ENCODE data around the gene MYLK4.

The MYLK4 gene

DNA sequence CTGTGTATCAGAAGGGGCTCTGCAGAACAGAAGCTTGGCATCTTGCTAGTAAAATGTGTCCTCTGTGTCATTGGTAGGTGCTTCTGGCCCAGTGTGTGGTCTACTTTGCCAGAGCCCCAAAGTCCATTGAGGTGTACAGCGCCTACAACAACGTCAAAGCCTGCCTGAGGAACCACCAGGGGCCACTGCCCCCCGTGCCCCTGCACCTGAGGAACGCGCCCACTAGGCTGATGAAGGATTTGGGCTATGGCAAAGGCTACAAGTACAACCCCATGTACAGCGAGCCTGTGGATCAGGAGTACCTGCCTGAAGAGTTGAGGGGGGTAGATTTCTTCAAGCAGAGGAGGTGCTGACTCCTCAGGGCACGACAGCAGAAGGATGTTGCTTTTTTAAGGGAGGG is 34.2 kb upstream of the MYLK4 start:
- H3K4me3 ChIP-seq (ENCODE audit: low read length), result no peak overlapping the region
- no peak for TF ChIP-seq ZNF274 (IDR thresholded peaks at IDR 0.05; ENCODE audit: low read depth, low read length)

DNA sequence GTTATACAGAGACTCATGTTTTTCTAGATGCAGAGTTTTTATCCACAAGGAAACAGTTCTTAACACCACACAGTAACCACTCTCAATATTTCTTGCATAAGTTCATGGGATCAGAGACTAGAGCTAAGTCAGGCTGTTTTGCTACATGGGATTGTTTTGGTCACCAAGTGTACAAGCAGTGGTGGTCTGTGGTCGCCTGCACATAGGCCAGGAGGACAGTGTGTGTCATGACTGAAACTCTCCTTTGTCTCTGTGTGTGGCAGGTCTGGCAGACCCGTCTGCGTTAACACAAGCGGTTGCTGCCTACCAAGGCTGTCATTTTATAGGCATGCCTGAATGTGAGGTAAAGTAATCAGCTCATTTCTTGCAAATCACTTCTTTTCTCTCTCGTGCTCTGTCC is 33.3 kb upstream of the MYLK4 start:
- no peak for TF ChIP-seq ZNF274 (IDR thresholded peaks at IDR 0.05; ENCODE audit: low read depth, low read length)
- no peak overlapping the region for H3K4me3 ChIP-seq (ENCODE audit: low read length)

DNA sequence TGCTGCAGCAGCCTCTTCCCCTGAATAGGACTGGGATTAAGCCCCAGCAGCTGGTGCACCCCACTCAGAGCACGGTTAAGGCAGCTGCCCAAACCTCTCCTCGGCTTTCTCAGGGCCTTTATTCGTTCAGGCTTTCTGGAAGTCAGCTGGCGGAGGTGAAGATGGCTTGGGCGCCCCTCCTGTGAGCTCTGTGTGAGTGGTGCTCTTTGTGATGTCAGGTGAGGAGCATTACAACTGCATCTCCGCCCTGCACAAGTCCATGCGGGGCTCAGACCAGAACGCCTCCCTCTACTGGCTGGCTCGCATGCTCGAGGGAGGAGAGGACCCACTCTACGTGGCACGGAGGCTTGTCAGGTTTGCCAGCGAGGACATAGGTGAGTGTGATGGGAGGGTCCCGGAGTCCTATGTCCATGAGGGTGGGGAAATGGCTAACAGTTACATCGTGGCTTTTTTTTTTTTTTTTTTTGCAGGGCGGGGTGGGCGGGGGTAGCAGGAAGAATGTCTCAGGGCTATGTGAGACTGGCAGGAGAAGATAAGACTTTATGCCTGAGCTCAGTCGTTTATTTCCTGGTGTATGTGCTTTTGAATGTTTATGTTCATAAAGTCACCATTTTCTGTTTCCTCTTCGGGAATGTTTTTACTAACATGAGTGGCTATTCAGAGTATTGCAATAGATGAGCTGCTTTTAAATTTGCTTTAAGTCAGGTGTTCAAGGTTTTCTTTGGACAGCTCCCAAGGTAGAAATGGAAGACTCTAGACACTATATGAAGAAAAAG is 32.7 kb upstream of the MYLK4 start:
- TF ChIP-seq ZNF274 (IDR thresholded peaks at IDR 0.05; ENCODE audit: low read depth, low read length), result no peak
- H3K4me3 ChIP-seq (ENCODE audit: low read length), result no peak overlapping the region

- no peak for TF ChIP-seq ZNF274 (IDR thresholded peaks at IDR 0.05; ENCODE audit: low read depth, low read length)
- H3K4me3 ChIP-seq (ENCODE audit: low read length), result no peak overlapping the region
These were observed 32.1 kb upstream of the MYLK4 start for GRCh38 chr6:2782825-2783187.

- no peak for TF ChIP-seq ZNF274 (IDR thresholded peaks at IDR 0.05; ENCODE audit: low read depth, low read length)
- no peak overlapping the region for H3K4me3 ChIP-seq (ENCODE audit: low read length)
These were observed 31.6 kb upstream of the MYLK4 start for GRCh38 chr6:2782356-2782708.

GRCh38 chr6:2781685-2782355 is 31.1 kb upstream of the MYLK4 start:
- no peak overlapping the region for H3K4me3 ChIP-seq (ENCODE audit: low read length)
- TF ChIP-seq ZNF274 (IDR thresholded peaks at IDR 0.05; ENCODE audit: low read depth, low read length), result no peak

DNA sequence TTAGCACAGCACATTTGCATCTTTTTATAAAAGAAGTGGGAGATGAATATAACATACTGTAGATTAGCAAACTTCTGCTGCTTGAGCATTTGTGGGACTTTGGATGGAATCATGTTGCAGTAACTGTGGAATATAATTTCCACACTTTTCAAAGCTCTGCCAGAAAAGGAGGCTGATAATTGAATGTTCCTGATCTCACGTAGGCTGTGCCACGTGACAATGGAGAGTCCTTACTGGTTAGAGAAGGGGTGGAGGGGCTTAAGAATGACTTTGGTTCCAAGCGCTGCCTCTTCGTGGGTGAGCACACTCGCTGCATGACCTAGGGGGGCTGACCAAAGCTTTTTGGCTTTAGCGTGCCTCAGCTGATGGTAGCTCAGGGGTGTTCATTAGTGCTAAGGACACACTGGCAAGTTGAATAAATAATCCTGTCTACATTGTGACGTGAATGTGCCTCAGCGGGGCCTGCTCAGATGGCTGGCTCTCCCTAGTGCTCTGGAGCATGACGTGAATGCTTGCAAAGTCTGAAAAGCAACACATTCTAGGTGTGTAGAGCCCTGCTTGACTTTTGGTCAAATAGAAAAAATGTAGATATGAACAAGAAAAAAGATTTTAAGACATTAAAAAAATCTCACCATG is 29.5 kb upstream of the MYLK4 start:
- no peak overlapping the region for H3K4me3 ChIP-seq (ENCODE audit: low read length)
- TF ChIP-seq ZNF274 (IDR thresholded peaks at IDR 0.05; ENCODE audit: low read depth, low read length), result no peak

DNA sequence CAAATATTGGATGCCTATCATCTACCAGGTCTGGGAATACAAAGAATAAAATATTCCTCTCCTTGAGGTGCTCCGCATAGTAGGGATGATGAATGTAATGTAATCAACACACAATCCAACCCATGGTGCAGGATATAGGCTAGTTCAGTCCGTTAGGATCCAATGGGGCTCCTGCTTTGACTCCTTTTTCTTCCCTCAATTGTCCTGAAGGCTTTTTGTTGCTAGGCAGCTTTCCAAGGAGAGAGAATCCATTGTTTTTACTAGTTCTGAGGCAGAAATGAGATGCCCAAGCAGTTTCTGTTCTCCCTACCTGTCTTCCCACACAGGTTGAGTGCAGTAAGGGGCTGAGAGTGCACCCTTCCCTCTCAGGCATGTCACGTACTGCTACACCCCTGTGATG is 26.5 kb upstream of the MYLK4 start:
- no peak for TF ChIP-seq ZNF274 (IDR thresholded peaks at IDR 0.05; ENCODE audit: low read depth, low read length)
- no peak overlapping the region for H3K4me3 ChIP-seq (ENCODE audit: low read length)

DNA sequence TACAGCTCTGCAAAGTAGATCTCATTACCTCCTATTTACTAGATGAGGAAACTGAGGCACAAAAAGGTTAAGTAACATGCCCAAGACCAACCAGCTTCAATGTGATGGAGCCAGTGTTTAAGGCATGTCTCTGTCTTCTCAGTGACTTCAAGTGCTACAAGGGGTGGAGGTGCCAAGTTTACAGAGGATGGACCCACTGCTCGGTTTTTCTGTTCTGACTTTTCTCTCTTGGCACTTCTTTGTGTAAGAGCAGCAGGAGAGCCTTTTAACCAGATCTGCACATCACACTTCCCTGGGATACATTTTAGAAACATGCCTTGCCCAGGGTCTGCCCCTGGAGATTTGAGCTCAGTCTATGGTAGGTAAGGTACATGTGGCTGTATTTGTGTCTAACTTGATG is 24.3 kb upstream of the MYLK4 start:
- no peak overlapping the region for H3K4me3 ChIP-seq (ENCODE audit: low read length)
- TF ChIP-seq ZNF274 (IDR thresholded peaks at IDR 0.05; ENCODE audit: low read depth, low read length), result no peak

DNA sequence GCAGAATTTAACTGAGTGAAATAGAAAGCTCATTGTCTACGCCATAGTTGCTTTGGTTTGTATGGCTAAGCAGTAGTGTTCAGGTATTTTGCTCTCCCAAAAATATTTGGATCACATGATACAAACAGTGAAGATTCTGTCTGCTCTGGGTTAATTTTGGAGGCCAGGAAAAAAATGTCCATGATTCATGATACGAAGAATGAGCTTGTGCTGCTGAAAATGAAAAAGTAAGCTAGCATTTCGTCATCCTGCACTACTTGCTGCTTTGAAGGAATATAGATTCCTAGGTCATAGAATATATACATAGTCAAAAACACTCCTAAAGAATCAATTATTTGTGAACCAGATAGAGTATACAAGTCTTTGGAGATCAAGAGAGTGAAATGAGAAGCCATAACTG is 22.7 kb upstream of the MYLK4 start:
- no peak for TF ChIP-seq ZNF274 (IDR thresholded peaks at IDR 0.05; ENCODE audit: low read depth, low read length)

DNA sequence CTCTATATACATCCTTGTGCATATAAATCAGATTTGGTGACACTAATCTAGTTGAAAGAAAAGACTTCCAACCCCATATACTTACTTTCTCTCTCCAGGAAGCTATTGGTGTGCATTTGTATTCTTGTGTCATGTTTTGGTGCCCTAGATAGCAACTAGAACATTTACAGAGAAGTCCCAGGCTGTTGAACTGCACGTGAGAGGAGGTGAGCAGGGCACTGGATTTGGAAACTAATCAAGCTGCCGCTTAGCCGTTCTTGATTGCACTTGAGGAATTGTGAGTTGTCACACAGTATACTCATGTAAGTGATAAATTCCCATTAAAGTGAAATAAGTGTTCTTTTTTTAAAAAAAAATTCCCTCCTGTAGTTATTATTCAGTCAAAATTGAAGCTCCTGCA is 22.1 kb upstream of the MYLK4 start:
- TF ChIP-seq ZNF274 (IDR thresholded peaks at IDR 0.05; ENCODE audit: low read depth, low read length), result no peak
- H3K4me3 ChIP-seq (ENCODE audit: low read length), result no peak overlapping the region

More for the DNA sequence above, 22.7 kb upstream of the MYLK4 start:
- no peak overlapping the region for H3K4me3 ChIP-seq (ENCODE audit: low read length)

- no peak for TF ChIP-seq ZNF274 (IDR thresholded peaks at IDR 0.05; ENCODE audit: low read depth, low read length)
- no peak overlapping the region for H3K4me3 ChIP-seq (ENCODE audit: low read length)
These were observed 20.4 kb upstream of the MYLK4 start for GRCh38 chr6:2771079-2771478.

- TF ChIP-seq ZNF274 (IDR thresholded peaks at IDR 0.05; ENCODE audit: low read depth, low read length), result no peak
- no peak overlapping the region for H3K4me3 ChIP-seq (ENCODE audit: low read length)
These were observed 19.4 kb upstream of the MYLK4 start for GRCh38 chr6:2770171-2770570.

GRCh38 chr6:2768696-2769095 is 18.0 kb upstream of the MYLK4 start:
- H3K4me3 ChIP-seq (ENCODE audit: low read length), result no peak overlapping the region
- no peak for TF ChIP-seq ZNF274 (IDR thresholded peaks at IDR 0.05; ENCODE audit: low read depth, low read length)

Data from GM08714 (cell line).